Lower leg skin (tissue), 4 donors: ENCODE measurements around the gene TCTN3. TPM values are rescaled to one million over a fixed set of nuclear protein-coding genes. Genes with fewer than 3 reads are reported as not detected.
A peak's percentile ranks its signal among the peaks of the same experiment; 100 is the strongest.

ENCODE experiments used
- DNase-seq, 2 donors: peaks; one replicate each; pipeline ENCODE4 v3.0.0-alpha.2; 2019; ENCODE audit warnings: low spot score in 2 of 2
- H3K4me3 ChIP-seq: fragments of 200-600 bp; sonication (generic); 2 replicates; pipeline ENCODE4 v1.5.1; 2017; ENCODE audit warnings: mild to moderate bottlenecking, low read depth; ENCODE audit not compliant: poor library complexity, severe bottlenecking
- CTCF ChIP-seq, 3 donors: fragments of 450-650 bp; IDR thresholded peaks; one replicate each; pipeline ENCODE4 v1.5.1; 2016; ENCODE audit warnings: antibody characterized with exemption in 3 of 3, mild to moderate bottlenecking in 3 of 3, moderate library complexity in 2 of 3
- POLR2A ChIP-seq, 2 donors: fragments of 450-650 bp; IDR thresholded peaks; one replicate each; pipeline ENCODE4 v1.6.1; 2016 to 2017; ENCODE audit warnings: antibody characterized with exemption in 2 of 2, mild to moderate bottlenecking in 1 of 2, moderate library complexity in 1 of 2
- WGBS, 2 donors: methylation state at CpG; one replicate each; pipeline ENCODE4 v1.1.5; 2018; 5-methylcytosine and 5-hydroxymethylcytosine counted together
- intact Hi-C: fragments of 100-400 bp; cut with DNase I; formaldehyde crosslinking; loops from one replicate; pipeline ENCODE4 v1.15.0; 2023; ENCODE audit warnings: low total_unique reads
- total RNA-seq, 4 donors: library from RNA; depleted of rRNA; stranded (reverse); fragments of >200 nt; gene quantifications; one replicate each; pipeline ENCODE4 v1.1.0, GENCODE V29; 2016

Gene TCTN3
- total RNA-seq, 4 donors from 2014 or later: 13.6 to 23.1 (median 16.3) TPM

- TF ChIP-seq POLR2A (IDR thresholded peaks at IDR 0.05): no peak
- no peak for TF ChIP-seq CTCF (IDR thresholded peaks at IDR 0.05)
- no peak overlapping the region for H3K4me3 ChIP-seq
- no peak for DNase-seq
- WGBS, 2 donors: 32 to 75% methylated on average over 1 of the region's 1 CpG
- intact Hi-C loops: no loop called here
These were observed 36.5 kb downstream of the TCTN3 start for GRCh38 chr10:95657250-95657649.

- WGBS, 2 donors: 0 to 1% methylated on average over 41 to 56 of the region's 83 CpGs
- intact Hi-C loops: no loop called here
- TF ChIP-seq CTCF (IDR thresholded peaks at IDR 0.05): peak in 1 of 3 donors; percentile 25
- no peak for TF ChIP-seq POLR2A (IDR thresholded peaks at IDR 0.05)
- peak; percentile 84 to 97 for DNase-seq
- peak within 1 kb of the TSS; percentile 67 for H3K4me3 ChIP-seq
These were observed 37.2 kb downstream of the TCTN3 start, which contains the start of gene ALDH18A1 for GRCh38 chr10:95656291-95657164. Gene ALDH18A1 (minus strand): TSS chr10:95656711. CDS start chr10:95653377, 3,334 bp downstream.

- H3K4me3 ChIP-seq: peak overlapping the region; percentile 67
- intact Hi-C loops: no loop called here
- DNase-seq: peak in 1 of 2 donors; percentile 87
- TF ChIP-seq POLR2A (IDR thresholded peaks at IDR 0.05) (no peak), CTCF (IDR thresholded peaks at IDR 0.05) (no peak)
- 10 to 14% methylated on average over 16 to 21 of the region's 23 CpGs for WGBS, 2 donors
These were observed 38.0 kb downstream of the TCTN3 start for GRCh38 chr10:95655571-95656290.

GRCh38 chr10:95653895-95654294, 39.8 kb downstream of the TCTN3 start:
- TF ChIP-seq POLR2A (IDR thresholded peaks at IDR 0.05) (no peak), CTCF (IDR thresholded peaks at IDR 0.05) (no peak)
- H3K4me3 ChIP-seq: no peak overlapping the region
- no peak for DNase-seq
- WGBS, 2 donors: 83 to 85% methylated on average over 5 of the region's 5 CpGs
- intact Hi-C loops: no loop called here

GRCh38 chr10:95651346-95652060, 42.2 kb downstream of the TCTN3 start:
- intact Hi-C loops: no loop called here
- 89 to 92% methylated on average over 1 of the region's 1 CpG for WGBS, 2 donors
- TF ChIP-seq POLR2A (IDR thresholded peaks at IDR 0.05): no peak
- TF ChIP-seq CTCF (IDR thresholded peaks at IDR 0.05): no peak
- DNase-seq: no peak
- H3K4me3 ChIP-seq: no peak overlapping the region
